GM21576 (cell line): ENCODE data around the gene PTPRG.

Experiments used
- ATAC-seq: cut with Tn5 transposase; IDR thresholded peaks from one replicate; pipeline ENCODE4 v1.9.1; 2021; ENCODE audit warnings: mild to moderate bottlenecking, moderate library complexity; ENCODE audit not compliant: unreplicated experiment

PTPRG gene

DNA sequence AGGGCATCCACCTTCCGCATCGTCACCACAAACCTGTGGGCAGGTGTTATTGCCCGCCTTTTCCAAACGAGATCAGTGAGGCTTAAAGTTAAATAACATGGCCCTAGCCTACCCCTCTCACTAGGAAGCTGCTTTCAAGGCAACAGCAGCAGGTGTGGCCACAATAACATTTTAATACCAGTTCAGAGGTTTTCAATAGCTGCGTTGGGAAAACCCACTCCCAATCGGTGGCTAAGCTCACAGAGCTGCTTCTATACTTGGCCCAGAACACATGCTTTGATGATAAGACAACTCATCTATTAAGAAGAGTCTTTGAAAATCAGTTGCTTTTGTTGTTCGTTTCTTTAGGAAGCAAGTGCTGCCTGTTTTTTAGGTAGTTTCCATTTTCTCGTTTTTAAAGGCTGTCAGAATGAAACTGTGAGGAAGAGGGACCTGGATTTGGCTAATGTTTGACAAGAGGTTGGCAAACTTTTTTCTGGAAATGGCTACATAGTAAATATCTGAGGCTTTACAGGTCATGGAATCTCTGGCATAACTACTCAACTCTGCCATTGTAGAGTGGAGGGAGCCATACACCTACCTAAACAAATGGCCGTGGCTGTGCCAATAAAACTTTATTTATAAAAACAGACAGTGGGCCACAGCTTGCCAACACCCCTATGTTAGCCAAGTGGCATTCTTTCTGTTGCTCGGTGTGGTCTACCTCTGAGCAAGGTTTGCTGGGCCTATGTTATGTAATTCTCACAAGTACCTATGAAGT lies 632.4 kb downstream of the PTPRG start:
- no peak for ATAC-seq

DNA sequence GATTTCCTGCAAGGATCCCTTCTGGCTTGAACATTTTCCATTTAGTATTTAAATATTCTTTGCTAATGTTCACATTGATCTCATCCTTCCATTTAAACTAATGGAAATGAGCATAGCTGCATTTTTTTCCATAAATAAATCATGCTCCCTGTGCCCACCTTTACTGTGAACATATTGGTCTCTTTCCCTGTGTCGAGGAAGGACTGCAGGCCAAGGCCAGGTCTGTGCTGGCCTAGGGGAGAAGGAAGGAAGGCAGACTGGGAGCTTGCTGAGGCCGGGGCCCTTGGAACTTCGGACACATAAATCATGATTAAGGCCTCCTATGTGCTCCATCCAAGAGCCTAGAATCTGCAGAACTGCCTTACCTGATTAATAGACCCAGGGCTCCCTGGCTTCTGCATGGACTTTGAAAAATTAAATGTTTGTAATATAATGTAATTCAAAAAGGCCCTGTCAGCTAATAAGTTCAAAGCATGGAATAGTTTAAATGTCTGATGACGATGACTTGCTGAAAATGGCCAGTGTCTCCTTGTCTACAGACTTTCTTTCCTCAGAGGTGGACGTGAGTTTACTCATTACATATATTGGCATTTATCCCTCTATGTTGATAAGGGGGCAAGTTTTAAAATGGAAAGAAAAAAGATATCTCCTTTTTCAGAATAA lies 636.1 kb downstream of the PTPRG start:
- ATAC-seq = no peak

- no peak for ATAC-seq
These were observed 637.8 kb downstream of the PTPRG start for GRCh38 chr3:62199126-62199525.

- ATAC-seq = no peak
These were observed 640.2 kb downstream of the PTPRG start for GRCh38 chr3:62201438-62202035.

DNA sequence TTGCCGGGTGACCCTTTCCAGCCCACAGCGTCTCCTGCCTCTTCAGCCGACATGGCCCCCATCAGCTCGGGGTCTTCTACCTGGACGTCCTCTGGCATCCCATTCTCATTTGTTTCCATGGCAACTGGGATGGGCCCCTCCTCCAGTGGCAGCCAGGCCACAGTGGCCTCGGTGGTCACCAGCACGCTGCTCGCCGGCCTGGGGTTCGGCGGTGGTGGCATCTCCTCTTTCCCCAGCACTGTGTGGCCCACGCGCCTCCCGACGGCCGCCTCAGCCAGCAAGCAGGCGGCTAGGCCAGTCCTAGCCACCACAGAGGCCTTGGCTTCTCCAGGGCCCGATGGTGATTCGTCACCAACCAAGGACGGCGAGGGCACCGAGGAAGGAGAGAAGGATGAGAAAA lies 641.8 kb downstream of the PTPRG start:
- no peak for ATAC-seq

DNA sequence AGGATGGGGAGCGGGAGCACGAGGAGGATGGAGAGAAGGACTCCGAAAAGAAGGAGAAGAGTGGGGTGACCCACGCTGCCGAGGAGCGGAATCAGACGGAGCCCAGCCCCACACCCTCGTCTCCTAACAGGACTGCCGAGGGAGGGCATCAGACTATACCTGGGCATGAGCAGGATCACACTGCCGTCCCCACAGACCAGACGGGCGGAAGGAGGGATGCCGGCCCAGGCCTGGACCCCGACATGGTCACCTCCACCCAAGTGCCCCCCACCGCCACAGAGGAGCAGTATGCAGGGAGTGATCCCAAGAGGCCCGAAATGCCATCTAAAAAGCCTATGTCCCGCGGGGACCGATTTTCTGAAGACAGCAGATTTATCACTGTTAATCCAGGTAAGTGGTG lies 642.2 kb downstream of the PTPRG start:
- ATAC-seq = no peak

DNA sequence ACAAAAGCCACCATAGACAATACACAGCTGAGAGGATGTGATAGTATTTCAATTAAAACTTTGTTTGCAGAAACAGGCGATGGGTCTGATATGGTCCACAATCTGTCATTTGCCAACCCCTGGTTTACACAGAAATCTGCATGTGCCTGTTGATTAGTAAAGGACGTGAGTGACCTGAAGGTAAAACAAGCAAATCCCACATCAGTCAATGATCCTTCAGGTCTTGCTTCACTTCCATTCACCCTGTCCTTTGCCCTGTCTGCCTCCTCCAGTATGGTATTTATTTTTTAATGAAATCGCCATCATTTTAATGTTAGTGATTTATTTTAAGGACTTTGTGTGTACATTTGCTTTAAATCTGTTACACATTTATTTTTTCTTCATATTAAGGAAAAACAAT lies 645.8 kb downstream of the PTPRG start:
- ATAC-seq = no peak

GRCh38 chr3:62208385-62208784 lies 647.0 kb downstream of the PTPRG start:
- ATAC-seq = no peak

- no peak for ATAC-seq
These were observed 647.7 kb downstream of the PTPRG start for GRCh38 chr3:62209101-62209500.

- no peak for ATAC-seq
These were observed 648.6 kb downstream of the PTPRG start for GRCh38 chr3:62210011-62210410.

DNA sequence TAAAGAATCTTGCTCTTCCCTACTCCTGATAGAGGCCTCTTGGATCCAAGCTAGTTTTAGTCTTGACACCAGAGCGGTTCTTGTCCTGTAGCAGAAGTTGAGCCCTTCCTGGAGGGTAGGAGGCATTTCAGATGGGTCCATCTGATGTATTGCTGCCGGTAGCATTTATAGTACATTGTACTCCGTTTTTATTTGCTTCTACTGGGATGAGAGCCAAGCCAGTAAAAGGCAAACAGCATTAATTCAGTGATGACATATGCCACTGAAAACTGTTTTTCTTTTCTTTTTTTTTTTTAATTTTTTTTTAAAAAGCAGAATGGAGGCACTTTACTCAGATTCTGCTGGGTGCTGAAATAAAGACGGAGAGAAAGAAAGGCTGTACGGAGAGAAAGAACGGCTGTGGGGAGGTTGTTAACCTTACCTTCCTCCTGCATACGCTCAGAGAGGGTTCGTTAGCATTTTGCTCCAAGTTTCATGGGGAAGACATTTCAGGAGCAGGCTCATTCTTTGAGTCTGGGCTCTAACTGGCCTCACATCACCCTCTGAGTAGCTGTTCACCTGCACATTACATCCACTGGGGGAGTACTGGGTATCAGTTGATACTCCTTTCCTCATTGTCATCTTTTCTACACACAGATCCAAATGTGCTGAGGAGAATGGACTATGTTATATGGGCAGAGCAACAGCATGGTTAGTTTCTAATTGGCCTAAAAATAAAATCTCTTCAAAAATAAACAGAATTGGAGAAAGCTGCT lies 650.5 kb downstream of the PTPRG start:
- ATAC-seq = no peak

GRCh38 chr3:62214850-62215249 lies 653.5 kb downstream of the PTPRG start:
- no peak for ATAC-seq

- ATAC-seq = no peak
These were observed 659.2 kb downstream of the PTPRG start for GRCh38 chr3:62220616-62221015.

DNA sequence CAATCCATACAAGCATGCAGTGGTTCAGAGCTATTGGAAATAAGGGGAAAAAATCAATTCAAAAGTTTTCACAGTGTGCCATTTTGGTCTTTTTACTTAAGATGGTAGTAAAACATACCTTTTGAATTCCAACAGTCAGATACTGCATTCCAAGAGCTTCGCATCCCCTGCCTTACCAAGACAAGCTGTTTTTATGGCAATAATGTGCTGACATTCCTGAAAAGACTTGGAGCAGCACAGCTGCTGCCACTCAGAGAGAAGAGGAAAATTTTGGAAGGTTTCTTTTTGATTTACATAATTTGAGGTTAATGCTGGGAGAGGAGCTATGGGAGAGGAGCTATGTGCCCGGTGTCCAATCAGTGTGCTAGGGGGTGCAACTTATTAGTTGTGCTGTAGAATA lies 663.7 kb downstream of the PTPRG start:
- ATAC-seq = no peak

- no peak for ATAC-seq
These were observed 665.4 kb downstream of the PTPRG start for GRCh38 chr3:62226601-62227339.

- ATAC-seq = no peak
These were observed 667.1 kb downstream of the PTPRG start for GRCh38 chr3:62228467-62228866.

DNA sequence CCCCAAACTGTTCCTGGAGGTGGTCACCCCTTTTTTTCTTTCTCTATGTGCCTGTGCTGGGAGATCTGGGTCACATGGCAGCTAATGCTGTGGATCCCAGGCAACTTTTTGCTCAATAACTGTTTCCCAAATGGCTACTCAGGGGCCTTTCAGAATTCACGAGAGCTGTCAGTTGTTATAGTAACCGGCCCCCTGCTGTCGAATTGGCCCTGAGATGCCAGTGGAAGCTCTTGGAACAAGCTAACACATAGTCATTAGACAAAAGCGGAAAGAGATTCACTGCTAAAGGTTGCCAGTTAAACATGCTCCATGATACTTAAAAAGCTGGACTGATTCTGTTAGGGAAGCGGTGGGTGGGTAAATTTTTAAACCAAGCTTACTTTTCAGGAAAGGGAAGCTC lies 667.8 kb downstream of the PTPRG start:
- no peak for ATAC-seq

- ATAC-seq = no peak
These were observed 668.5 kb downstream of the PTPRG start for GRCh38 chr3:62229908-62230307.

DNA sequence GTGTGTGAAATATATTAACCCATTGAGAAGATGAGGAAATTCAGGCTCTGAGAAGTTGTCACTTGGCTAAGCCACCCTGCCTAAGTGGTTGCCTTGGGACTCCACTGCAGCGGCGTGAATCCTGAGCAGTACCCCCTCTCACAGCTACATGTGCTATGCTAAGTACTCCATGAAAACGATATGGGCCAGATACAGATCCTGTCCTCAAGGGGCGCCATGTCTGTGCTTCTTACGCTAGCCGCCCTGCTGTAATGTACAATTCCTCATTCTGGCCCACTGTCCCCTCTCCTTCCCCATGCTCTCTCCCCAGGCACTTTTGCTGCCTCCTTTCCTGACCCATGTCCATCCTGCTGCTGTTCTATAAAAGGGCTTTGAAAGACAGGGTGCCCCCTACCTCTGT lies 671.7 kb downstream of the PTPRG start:
- ATAC-seq = no peak

GRCh38 chr3:62236016-62236415 lies 674.6 kb downstream of the PTPRG start:
- ATAC-seq = no peak
